SU-DHL-6 (cell line): Measurements from ENCODE around the gene GPR153.

Source experiments
- EZH2phosphoT487 ChIP-seq: fragments of 200-600 bp; sonication (generic), shearing (Covaris generic); conservative IDR thresholded peaks from 2 replicates; pipeline ENCODE4 v1.6.1; 2018; ENCODE audit warnings: mild to moderate bottlenecking, antibody characterized with exemption, low read length, moderate library complexity, mixed read lengths
- TF ChIP-seq, protein P1 (sequence below): fragments of 200-600 bp; sonication (generic); IDR thresholded peaks from one replicate; pipeline ENCODE4 v1.5.1; 2017; ENCODE audit warnings: antibody characterized with exemption, mild to moderate bottlenecking, low read length, moderate library complexity; ENCODE audit not compliant: insufficient read depth, poor library complexity, severe bottlenecking

- TF ChIP-seq, protein P1, sequence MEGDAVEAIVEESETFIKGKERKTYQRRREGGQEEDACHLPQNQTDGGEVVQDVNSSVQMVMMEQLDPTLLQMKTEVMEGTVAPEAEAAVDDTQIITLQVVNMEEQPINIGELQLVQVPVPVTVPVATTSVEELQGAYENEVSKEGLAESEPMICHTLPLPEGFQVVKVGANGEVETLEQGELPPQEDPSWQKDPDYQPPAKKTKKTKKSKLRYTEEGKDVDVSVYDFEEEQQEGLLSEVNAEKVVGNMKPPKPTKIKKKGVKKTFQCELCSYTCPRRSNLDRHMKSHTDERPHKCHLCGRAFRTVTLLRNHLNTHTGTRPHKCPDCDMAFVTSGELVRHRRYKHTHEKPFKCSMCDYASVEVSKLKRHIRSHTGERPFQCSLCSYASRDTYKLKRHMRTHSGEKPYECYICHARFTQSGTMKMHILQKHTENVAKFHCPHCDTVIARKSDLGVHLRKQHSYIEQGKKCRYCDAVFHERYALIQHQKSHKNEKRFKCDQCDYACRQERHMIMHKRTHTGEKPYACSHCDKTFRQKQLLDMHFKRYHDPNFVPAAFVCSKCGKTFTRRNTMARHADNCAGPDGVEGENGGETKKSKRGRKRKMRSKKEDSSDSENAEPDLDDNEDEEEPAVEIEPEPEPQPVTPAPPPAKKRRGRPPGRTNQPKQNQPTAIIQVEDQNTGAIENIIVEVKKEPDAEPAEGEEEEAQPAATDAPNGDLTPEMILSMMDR, result no peak
- no peak for TF ChIP-seq EZH2phosphoT487
These were observed 6.9 kb upstream of the GPR153 start for GRCh38 chr1:6267686-6268322.
